GM13977 (cell line): ENCODE measurements around the gene CEP295NL.

Experiments used
- DNase-seq: peaks from one replicate; pipeline ENCODE4 v3.0.0; 2012; ENCODE audit warnings: low spot score
- CTCF ChIP-seq: IDR thresholded peaks from 2 replicates; pipeline ENCODE4 v1.5.1; 2012; ENCODE audit warnings: mild to moderate bottlenecking, control low read depth; ENCODE audit not compliant: insufficient read depth; ENCODE audit errors: extremely low read depth, missing control alignments
- in situ Hi-C: fragments of 300-500 bp; cut with MboI; formaldehyde crosslinking; loops from one replicate; pipeline ENCODE4 v1.12.0; 2022; ENCODE audit warnings: low sequenced_read_pairs, low pct_unique_long_range_greater_than_20kb, mixed read lengths, inconsistent platforms; ENCODE audit not compliant: unreplicated experiment

CEP295NL gene

GRCh38 chr17:78937561-78937960 is 34.6 kb upstream of the CEP295NL start:
- in situ Hi-C loops: no loop called here
- TF ChIP-seq CTCF: no peak
- no peak for DNase-seq

GRCh38 chr17:78935419-78936323 is 32.7 kb upstream of the CEP295NL start:
- in situ Hi-C loops: no loop called here
- no peak for TF ChIP-seq CTCF
- no peak for DNase-seq

GRCh38 chr17:78934681-78935418 is 31.8 kb upstream of the CEP295NL start:
- no peak for DNase-seq
- no peak for TF ChIP-seq CTCF
- in situ Hi-C loops: no loop called here

- no peak for TF ChIP-seq CTCF
- in situ Hi-C loops: no loop called here
- DNase-seq: no peak
Measured at GRCh38 chr17:78933959-78934568, 31.1 kb upstream of the CEP295NL start.

GRCh38 chr17:78933025-78933958 is 30.3 kb upstream of the CEP295NL start:
- peak; percentile 73 for DNase-seq
- TF ChIP-seq CTCF: no peak
- in situ Hi-C loops: no loop called here
